HepG2 (cell line): ENCODE measurements around the gene CDT1. TPM values are rescaled to one million over a fixed set of nuclear protein-coding genes. Genes with fewer than 3 reads are reported as not detected.

Experiments used
- BRCA1 ChIP-seq: sonication (generic); formaldehyde crosslinking; IDR thresholded peaks from 2 replicates; pipeline ENCODE4 v1.4.0; 2020; ENCODE audit warnings: missing genetic modification reagents
- BRD4 ChIP-seq: sonication (generic); formaldehyde crosslinking; IDR thresholded peaks from 2 replicates; pipeline ENCODE4 v1.4.0; 2020; ENCODE audit warnings: missing genetic modification reagents
- CCDC6 ChIP-seq: sonication (generic); formaldehyde crosslinking; IDR thresholded peaks from 2 replicates; pipeline ENCODE4 v1.8.1; 2022; ENCODE audit warnings: mild to moderate bottlenecking, missing genetic modification reagents, moderate library complexity
- FOXK1 ChIP-seq: sonication (generic); formaldehyde crosslinking; IDR thresholded peaks from 2 replicates; pipeline ENCODE4 v1.4.0; 2020; ENCODE audit warnings: low read depth, missing genetic modification reagents, borderline replicate concordance
- GABPB1 ChIP-seq: IDR thresholded peaks from 2 replicates; pipeline ENCODE4 v1.6.1; 2016; ENCODE audit warnings: mild to moderate bottlenecking, missing genetic modification reagents, moderate library complexity, missing compliant biosample characterization
- HNRNPK ChIP-seq: fragments of 200-400 bp; formaldehyde crosslinking; IDR thresholded peaks from 2 replicates; pipeline ENCODE4 v1.6.1; 2018; ENCODE audit warnings: low read length, low read depth, moderate library complexity, mild to moderate bottlenecking; ENCODE audit not compliant: poor library complexity, severe bottlenecking
- JUN ChIP-seq: sonication (generic); formaldehyde crosslinking; IDR thresholded peaks from 2 replicates; pipeline ENCODE4 v1.4.0; 2020; ENCODE audit warnings: mild to moderate bottlenecking, missing genetic modification reagents
- MAFF ChIP-seq: IDR thresholded peaks from 2 replicates; pipeline ENCODE4 v1.6.1; 2011; ENCODE audit warnings: low read depth, low read length, improper control_type of control experiment
- MEIS1 ChIP-seq: sonication (generic); formaldehyde crosslinking; IDR thresholded peaks from 2 replicates; pipeline ENCODE4 v1.9.0; 2021; ENCODE audit warnings: mild to moderate bottlenecking, missing genetic modification reagents, moderate library complexity, borderline replicate concordance
- NBN ChIP-seq: fragments of 450-650 bp; conservative IDR thresholded peaks from 2 replicates; pipeline ENCODE4 v1.6.1; 2017
- NR2F1 ChIP-seq, 2 experiments: fragments of 450-650 bp in 1 of 2; formaldehyde crosslinking in 1 of 2; IDR thresholded peaks; 2 replicates each; pipeline versions ENCODE4 v1.5.0 to v1.6.1; 2016 to 2020; ENCODE audit warnings: mild to moderate bottlenecking in 1 of 2, missing compliant biosample characterization in 1 of 2, missing genetic modification reagents in 1 of 2, moderate library complexity in 1 of 2
- ONECUT2 ChIP-seq: sonication (generic); formaldehyde crosslinking; IDR thresholded peaks from 2 replicates; pipeline ENCODE4 v1.4.0; 2020; ENCODE audit warnings: missing genetic modification reagents
- PLRG1 ChIP-seq: fragments of 450-650 bp; conservative IDR thresholded peaks from 2 replicates; pipeline ENCODE4 v1.6.1; 2016
- POLR2AphosphoS2 ChIP-seq: IDR thresholded peaks from 2 replicates; pipeline ENCODE4 v1.6.1; 2011; ENCODE audit warnings: low read depth, low read length, improper control_type of control experiment
- RELA ChIP-seq: sonication (generic); formaldehyde crosslinking; IDR thresholded peaks from 2 replicates; pipeline ENCODE4 v1.4.0; 2020; ENCODE audit warnings: missing genetic modification reagents
- SRSF9 ChIP-seq: fragments of 200-400 bp; formaldehyde crosslinking; IDR thresholded peaks from 2 replicates; pipeline ENCODE4 v1.6.1; 2018; ENCODE audit warnings: borderline replicate concordance, mild to moderate bottlenecking, low read depth, low read length; ENCODE audit not compliant: insufficient read depth, poor library complexity, severe bottlenecking
- STAG1 ChIP-seq: sonication (generic); formaldehyde crosslinking; IDR thresholded peaks from 2 replicates; pipeline ENCODE4 v1.4.0; 2020; ENCODE audit warnings: missing genetic modification reagents
- ZBTB7B ChIP-seq: sonication (generic); formaldehyde crosslinking; IDR thresholded peaks from 2 replicates; pipeline ENCODE4 v1.4.0; 2020; ENCODE audit warnings: missing genetic modification reagents
- ZC3H13 ChIP-seq: sonication (generic); formaldehyde crosslinking; IDR thresholded peaks from 2 replicates; pipeline ENCODE4 v1.8.1; 2023; ENCODE audit warnings: mild to moderate bottlenecking, missing genetic modification reagents, moderate library complexity
- ZEB1 ChIP-seq: IDR thresholded peaks from 2 replicates; pipeline ENCODE4 v1.6.1; 2012; ENCODE audit warnings: mild to moderate bottlenecking, low read depth, inconsistent platforms; ENCODE audit not compliant: insufficient replicate concordance
- ZFP82 ChIP-seq: sonication (generic); formaldehyde crosslinking; IDR thresholded peaks from 2 replicates; pipeline ENCODE4 v1.5.1; 2020; ENCODE audit warnings: mild to moderate bottlenecking, missing genetic modification reagents, borderline replicate concordance
- ZNF121 ChIP-seq: sonication (generic); formaldehyde crosslinking; IDR thresholded peaks from 2 replicates; pipeline ENCODE4 v1.5.0; 2020; ENCODE audit warnings: mild to moderate bottlenecking, missing genetic modification reagents
- ZNF143 ChIP-seq: sonication (generic); formaldehyde crosslinking; IDR thresholded peaks from 2 replicates; pipeline ENCODE4 v1.4.0; 2020; ENCODE audit warnings: missing genetic modification reagents
- ZNF251 ChIP-seq: sonication (generic); formaldehyde crosslinking; IDR thresholded peaks from 2 replicates; pipeline ENCODE4 v1.9.0; 2021; ENCODE audit warnings: mild to moderate bottlenecking, missing genetic modification reagents
- ZNF33B ChIP-seq: sonication (generic); formaldehyde crosslinking; IDR thresholded peaks from 2 replicates; pipeline ENCODE4 v1.5.1; 2020; ENCODE audit warnings: mild to moderate bottlenecking, missing genetic modification reagents
- ZNF567 ChIP-seq: sonication (generic); formaldehyde crosslinking; IDR thresholded peaks from 2 replicates; pipeline ENCODE4 v1.8.1; 2023; ENCODE audit warnings: mild to moderate bottlenecking, missing genetic modification reagents, borderline replicate concordance
- ZNF572 ChIP-seq: sonication (generic); formaldehyde crosslinking; IDR thresholded peaks from 2 replicates; pipeline ENCODE4 v1.5.1; 2020; ENCODE audit warnings: mild to moderate bottlenecking, missing genetic modification reagents
- ZNF605 ChIP-seq: sonication (generic); formaldehyde crosslinking; IDR thresholded peaks from 2 replicates; pipeline ENCODE4 v1.8.0; 2022; ENCODE audit warnings: mild to moderate bottlenecking, missing genetic modification reagents
- ZNF614 ChIP-seq: IDR thresholded peaks from 2 replicates; pipeline ENCODE4 v1.6.1; 2018; ENCODE audit warnings: missing biosample characterization, missing genetic modification reagents, inconsistent platforms, borderline replicate concordance
- polyA plus RNA-seq, 8 experiments: library from polyadenylated mRNA; depleted of rRNA in 3 of 8; stranded (reverse) in 7 of 8; unstranded in 1 of 8; fragments of >200 nt; fragmentation: Illumina TruSeq in 4 of 8; extraction: Trizol in 4 of 8; gene quantifications; 2 replicates each; pipeline versions ENCODE4 v1.2.1 to v1.2.3, GENCODE V29; 2011 to 2016; ENCODE audit warnings: low read depth in 4 of 8, missing spikeins in 1 of 8, mixed read lengths in 1 of 8; ENCODE audit not compliant: insufficient read depth in 1 of 8
- total RNA-seq, 5 experiments: library from RNA; depleted of rRNA; stranded (reverse); fragments of >200 nt; fragmentation: Illumina TruSeq; extraction: Trizol; gene quantifications; 2 replicates each; pipeline ENCODE4 v1.2.3, GENCODE V29; 2016; ENCODE audit warnings: low read depth in 1 of 5
- TF ChIP-seq, protein P1 (sequence below): sonication (generic); formaldehyde crosslinking; IDR thresholded peaks from 2 replicates; pipeline ENCODE4 v1.5.1; 2020; ENCODE audit warnings: mild to moderate bottlenecking, missing genetic modification reagents, moderate library complexity
- TF ChIP-seq, protein P2 (sequence below): sonication (generic); formaldehyde crosslinking; conservative IDR thresholded peaks from 2 replicates; pipeline ENCODE4 v1.4.0; 2020; ENCODE audit warnings: missing genetic modification reagents

CDT1 gene
- total and polyA plus RNA-seq, 2 of the 13 experiments (the other 11 are each of a cell fraction or from before 2014, with no cell fraction given), result 23.1 to 23.8 TPM

DNA sequence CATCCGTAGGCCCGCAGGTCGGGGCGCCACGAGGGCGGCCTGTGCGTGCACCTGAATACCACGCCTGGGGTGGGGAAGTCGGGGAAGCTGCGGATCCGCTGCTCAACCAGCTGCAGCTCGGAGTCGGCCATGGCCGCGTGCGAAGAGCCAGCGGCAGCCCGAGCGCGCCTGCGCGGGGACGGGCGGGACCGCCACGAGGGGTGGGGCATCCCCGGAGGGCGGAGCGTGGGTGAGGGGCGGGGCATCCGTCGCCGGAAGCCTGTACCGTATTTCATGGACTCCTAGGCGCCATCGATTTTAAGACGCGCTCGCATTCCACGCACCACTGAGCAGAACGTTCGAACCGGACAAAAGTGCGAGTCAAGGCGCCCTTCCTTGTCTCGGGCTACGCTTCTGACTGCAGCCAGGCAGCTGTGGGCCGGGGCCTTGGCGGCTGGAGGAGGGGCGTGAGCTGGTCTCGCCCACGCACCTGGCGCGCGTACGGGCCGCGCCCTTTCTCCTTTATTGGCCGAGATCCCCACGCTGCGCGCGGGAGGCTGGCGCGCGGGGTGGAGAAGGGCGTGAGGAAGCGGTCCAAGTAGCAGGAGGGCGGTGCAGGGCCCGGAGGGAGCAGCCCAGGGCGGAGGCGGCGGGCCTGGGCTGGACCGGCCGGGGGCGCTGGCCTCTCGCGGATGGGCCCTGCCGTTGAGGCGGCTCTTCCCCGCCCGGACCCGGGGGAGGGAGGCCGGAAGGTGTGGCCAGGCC, 8.4 kb downstream of the CDT1 start, which contains the start of gene APRT (continued):
- no peak for TF ChIP-seq HNRNPK
- TF ChIP-seq NR2F1 (CRISPR knock-in tag; IDR thresholded peaks at IDR 0.05), result no peak
- no peak for TF ChIP-seq ZNF251 (CRISPR knock-in tag)
- TF ChIP-seq PLRG1, result no peak
- TF ChIP-seq ZFP82 (CRISPR knock-in tag), result peak; percentile 67
- TF ChIP-seq, protein P1, sequence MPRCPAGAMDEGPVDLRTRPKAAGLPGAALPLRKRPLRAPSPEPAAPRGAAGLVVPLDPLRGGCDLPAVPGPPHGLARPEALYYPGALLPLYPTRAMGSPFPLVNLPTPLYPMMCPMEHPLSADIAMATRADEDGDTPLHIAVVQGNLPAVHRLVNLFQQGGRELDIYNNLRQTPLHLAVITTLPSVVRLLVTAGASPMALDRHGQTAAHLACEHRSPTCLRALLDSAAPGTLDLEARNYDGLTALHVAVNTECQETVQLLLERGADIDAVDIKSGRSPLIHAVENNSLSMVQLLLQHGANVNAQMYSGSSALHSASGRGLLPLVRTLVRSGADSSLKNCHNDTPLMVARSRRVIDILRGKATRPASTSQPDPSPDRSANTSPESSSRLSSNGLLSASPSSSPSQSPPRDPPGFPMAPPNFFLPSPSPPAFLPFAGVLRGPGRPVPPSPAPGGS, result 0 out of 2 replicates have a peak, but pooled peaks have one; percentile 93
- no peak; the same call in 1 of the 2 replicates for TF ChIP-seq FOXK1 (CRISPR knock-in tag)
- peak; percentile 34; the same call in 1 of the 2 replicates for TF ChIP-seq ZNF567 (CRISPR knock-in tag)
- TF ChIP-seq STAG1 (CRISPR knock-in tag), result peak; percentile 67
- TF ChIP-seq ZEB1, result peak; percentile 71
- TF ChIP-seq JUN (CRISPR knock-in tag), result peak; percentile 14; the same call in 1 of the 2 replicates
- peak; percentile 85; the same call in 1 of the 2 replicates for TF ChIP-seq CCDC6 (CRISPR knock-in tag)
- no peak for TF ChIP-seq SRSF9
- peak; percentile 97 for TF ChIP-seq MEIS1 (CRISPR knock-in tag)
- no peak for TF ChIP-seq NBN
- TF ChIP-seq ZNF121 (CRISPR knock-in tag), result no peak
- TF ChIP-seq BRD4 (CRISPR knock-in tag), result peak; percentile 44; the same call in 1 of the 2 replicates
- TF ChIP-seq BRCA1 (CRISPR knock-in tag), result no peak; the same call in 1 of the 2 replicates
- TF ChIP-seq, protein P2, sequence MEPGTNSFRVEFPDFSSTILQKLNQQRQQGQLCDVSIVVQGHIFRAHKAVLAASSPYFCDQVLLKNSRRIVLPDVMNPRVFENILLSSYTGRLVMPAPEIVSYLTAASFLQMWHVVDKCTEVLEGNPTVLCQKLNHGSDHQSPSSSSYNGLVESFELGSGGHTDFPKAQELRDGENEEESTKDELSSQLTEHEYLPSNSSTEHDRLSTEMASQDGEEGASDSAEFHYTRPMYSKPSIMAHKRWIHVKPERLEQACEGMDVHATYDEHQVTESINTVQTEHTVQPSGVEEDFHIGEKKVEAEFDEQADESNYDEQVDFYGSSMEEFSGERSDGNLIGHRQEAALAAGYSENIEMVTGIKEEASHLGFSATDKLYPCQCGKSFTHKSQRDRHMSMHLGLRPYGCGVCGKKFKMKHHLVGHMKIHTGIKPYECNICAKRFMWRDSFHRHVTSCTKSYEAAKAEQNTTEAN (CRISPR knock-in tag), result no peak
- TF ChIP-seq ZNF572 (CRISPR knock-in tag), result no peak
- TF ChIP-seq ZNF614 (CRISPR knock-in tag), result peak; percentile 80
- peak; percentile 79 for TF ChIP-seq ONECUT2 (CRISPR knock-in tag)
- TF ChIP-seq ZC3H13 (CRISPR knock-in tag), result peak; percentile 93
- peak; percentile 78; the same call in 1 of the 2 replicates for TF ChIP-seq ZNF33B (CRISPR knock-in tag)
- TF ChIP-seq POLR2AphosphoS2, result no peak
- TF ChIP-seq ZBTB7B (CRISPR knock-in tag), result no peak
- peak; percentile 76; the same call in 1 of the 2 replicates for TF ChIP-seq RELA (CRISPR knock-in tag)
- no peak for TF ChIP-seq ZNF143 (CRISPR knock-in tag)
- peak; percentile 88 for TF ChIP-seq GABPB1 (CRISPR knock-in tag)
- TF ChIP-seq ZNF605 (CRISPR knock-in tag), result no peak; the same call in 1 of the 2 replicates
- TF ChIP-seq MAFF, result no peak
